Liver (tissue), 9 donors: ENCODE measurements around the gene LEKR1. TPM values are rescaled to one million over a fixed set of nuclear protein-coding genes. Genes with fewer than 3 reads are reported as not detected.
A peak's percentile ranks its signal among the peaks of the same experiment; 100 is the strongest.

ENCODE experiments used
- DNase-seq: peaks from one replicate; pipeline ENCODE4 v3.0.0-alpha.2; 2017; ENCODE audit warnings: low spot score
- H3K27ac ChIP-seq, 2 donors: one replicate each; pipeline ENCODE4 v1.7.0; 2013; ENCODE audit warnings: inconsistent platforms in 2 of 2, low read length in 2 of 2, control low read depth in 1 of 2, low read depth in 1 of 2, mild to moderate bottlenecking in 1 of 2
- H3K27me3 ChIP-seq, 4 donors: one replicate each; pipeline versions ENCODE4 v1.6.1 to v1.7.0; 2013; ENCODE audit warnings: low read length in 3 of 4, inconsistent platforms in 1 of 4, mild to moderate bottlenecking in 1 of 4, moderate library complexity in 1 of 4; ENCODE audit not compliant: control insufficient read depth in 4 of 4, insufficient read depth in 4 of 4
- H3K36me3 ChIP-seq, 4 donors: one replicate each; pipeline versions ENCODE4 v1.6.1 to v1.7.0; 2013; ENCODE audit warnings: low read length in 3 of 4, mild to moderate bottlenecking in 3 of 4, low read depth in 1 of 4, moderate library complexity in 1 of 4; ENCODE audit not compliant: control insufficient read depth in 4 of 4, insufficient read depth in 3 of 4
- H3K4me1 ChIP-seq, 4 donors: one replicate each; pipeline versions ENCODE4 v1.6.1 to v1.7.0; 2013; ENCODE audit warnings: low read length in 3 of 4, mild to moderate bottlenecking in 3 of 4, moderate library complexity in 1 of 4; ENCODE audit not compliant: control insufficient read depth in 4 of 4, insufficient read depth in 4 of 4
- H3K4me3 ChIP-seq, 3 donors: one replicate each; pipeline versions ENCODE4 v1.6.1 to v1.7.0; 2013; ENCODE audit warnings: low read length in 3 of 3, control low read depth in 1 of 3, low read depth in 1 of 3, mild to moderate bottlenecking in 1 of 3
- H3K9ac ChIP-seq, 2 donors: one replicate each; pipeline ENCODE4 v1.7.0; 2013; ENCODE audit warnings: low read length in 2 of 2, mild to moderate bottlenecking in 2 of 2, moderate library complexity in 2 of 2, control low read depth in 1 of 2, low read depth in 1 of 2
- H3K9me3 ChIP-seq, 4 donors: one replicate each; pipeline versions ENCODE4 v1.6.1 to v1.7.0; 2013; ENCODE audit warnings: low read length in 3 of 4; ENCODE audit not compliant: control insufficient read depth in 4 of 4
- EGR1 ChIP-seq, 2 donors: IDR thresholded peaks; 2 replicates each; pipeline ENCODE4 v1.6.1; 2016 to 2018; ENCODE audit warnings: antibody characterized with exemption in 2 of 2, low read depth in 2 of 2
- FOXA1 ChIP-seq: IDR thresholded peaks from 2 replicates; pipeline ENCODE4 v1.6.1; 2016; ENCODE audit warnings: antibody characterized with exemption
- FOXA2 ChIP-seq: IDR thresholded peaks from 2 replicates; pipeline ENCODE4 v1.6.1; 2016; ENCODE audit warnings: antibody characterized with exemption
- GABPA ChIP-seq, 2 donors: IDR thresholded peaks in 1 of 2; conservative IDR thresholded peaks in 1 of 2; 2 replicates each; pipeline ENCODE4 v1.6.1; 2016; ENCODE audit warnings: antibody characterized with exemption in 2 of 2, mild to moderate bottlenecking in 1 of 2, moderate library complexity in 1 of 2
- HNF4A ChIP-seq, 2 donors: conservative IDR thresholded peaks; 2 replicates each; pipeline ENCODE4 v1.6.1; 2016; ENCODE audit warnings: antibody characterized with exemption in 2 of 2, mild to moderate bottlenecking in 2 of 2
- HNF4G ChIP-seq: IDR thresholded peaks from 2 replicates; pipeline ENCODE4 v1.6.1; 2016; ENCODE audit warnings: antibody characterized with exemption
- JUND ChIP-seq, 2 donors: IDR thresholded peaks; 2 replicates each; pipeline ENCODE4 v1.6.1; 2016; ENCODE audit warnings: antibody characterized with exemption in 2 of 2
- NR2F2 ChIP-seq: IDR thresholded peaks from 2 replicates; pipeline ENCODE4 v1.6.1; 2016; ENCODE audit warnings: antibody characterized with exemption
- RAD21 ChIP-seq, 2 donors: IDR thresholded peaks; 2 replicates each; pipeline ENCODE4 v1.6.1; 2016; ENCODE audit warnings: antibody characterized with exemption in 2 of 2, mild to moderate bottlenecking in 2 of 2
- RXRA ChIP-seq, 2 donors: IDR thresholded peaks; 2 replicates each; pipeline ENCODE4 v1.6.1; 2017 to 2018; ENCODE audit warnings: antibody characterized with exemption in 2 of 2, mild to moderate bottlenecking in 1 of 2
- SP1 ChIP-seq: IDR thresholded peaks from 2 replicates; pipeline ENCODE4 v1.6.1; 2018; ENCODE audit warnings: antibody characterized with exemption, mild to moderate bottlenecking
- TAF1 ChIP-seq: conservative IDR thresholded peaks from 2 replicates; pipeline ENCODE4 v1.6.1; 2016; ENCODE audit warnings: antibody characterized with exemption, mild to moderate bottlenecking
- YY1 ChIP-seq: IDR thresholded peaks from 2 replicates; pipeline ENCODE4 v1.6.1; 2016; ENCODE audit warnings: antibody characterized with exemption, mild to moderate bottlenecking
- WGBS: extraction: QIAGEN DNeasy Blood & Tissue Kit; methylation state at CpG from one replicate; pipeline ENCODE4 v1.1.7; 2013; 5-methylcytosine and 5-hydroxymethylcytosine counted together
- polyA plus RNA-seq, 2 donors: library from polyadenylated mRNA; stranded (reverse) in 1 of 2; unstranded in 1 of 2; fragments of 200-250 nt in 1 of 2; fragments of >200 nt in 1 of 2; fragmentation: Nextera tagmentation in 1 of 2; extraction: Ambion mirVana in 1 of 2; gene quantifications; one replicate each; pipeline versions ENCODE4 v1.2.1 to v1.2.3, GENCODE V29; 2013 to 2015
- total RNA-seq, 2 donors: library from RNA; depleted of rRNA; stranded (reverse); fragments of >200 nt; gene quantifications; one replicate each; pipeline ENCODE4 v1.2.3, GENCODE V29; 2014
- TF ChIP-seq, protein P1 (sequence below): IDR thresholded peaks from 2 replicates; pipeline ENCODE4 v1.6.1; 2016; ENCODE audit warnings: antibody characterized with exemption
- TF ChIP-seq, protein P2 (sequence below): fragments of 150-350 bp; IDR thresholded peaks from 2 replicates; pipeline ENCODE4 v1.5.1; 2017; ENCODE audit warnings: improper control_type of control experiment, low read depth, low read length; ENCODE audit not compliant: missing input control
- TF ChIP-seq, protein P3 (sequence below): IDR thresholded peaks from 2 replicates; pipeline ENCODE4 v1.6.1; 2016; ENCODE audit warnings: antibody characterized with exemption
- TF ChIP-seq, protein P4 (sequence below): IDR thresholded peaks from 2 replicates; pipeline ENCODE4 v1.6.1; 2016; ENCODE audit warnings: antibody characterized with exemption
- donor health status: healthy.
- donor health status: healthy.
- donor health status: healthy.
- donor health status: healthy.
- donor health status: healthy.

LEKR1 gene
- total and polyA plus RNA-seq, 4 donors: 0.19 to 0.72 (median 0.44) TPM

DNA sequence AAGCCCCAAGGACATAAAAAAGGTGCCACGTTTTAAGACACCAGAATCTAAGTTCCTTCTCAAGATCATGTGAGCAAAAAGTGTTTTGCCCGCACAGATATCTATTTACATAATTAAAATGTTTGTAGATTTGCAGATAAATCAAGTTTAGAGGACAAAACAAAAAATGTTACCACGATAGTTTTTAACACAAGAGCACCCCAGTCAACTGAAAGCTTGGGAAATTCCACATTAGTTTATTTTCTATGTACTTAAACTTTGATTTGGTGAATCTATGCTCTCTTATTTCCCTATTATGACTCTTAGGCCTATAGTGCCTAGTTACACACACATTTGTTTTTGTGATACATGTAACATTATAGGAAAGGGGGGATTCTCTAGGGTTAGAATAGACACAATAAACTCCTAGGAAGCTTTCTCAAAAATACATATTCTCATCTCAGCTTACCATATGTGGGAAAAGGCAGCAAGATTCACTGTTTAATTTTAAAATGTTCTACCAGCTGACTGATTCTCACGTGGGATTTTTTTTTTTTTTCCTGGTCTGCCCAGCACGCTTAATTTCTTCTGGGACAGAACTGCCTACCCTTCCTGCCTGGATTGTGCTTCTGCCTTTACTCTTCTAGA, 8.4 kb upstream of the LEKR1 start:
- peak overlapping the region; percentile 93 to 97 for H3K27ac ChIP-seq

DNA sequence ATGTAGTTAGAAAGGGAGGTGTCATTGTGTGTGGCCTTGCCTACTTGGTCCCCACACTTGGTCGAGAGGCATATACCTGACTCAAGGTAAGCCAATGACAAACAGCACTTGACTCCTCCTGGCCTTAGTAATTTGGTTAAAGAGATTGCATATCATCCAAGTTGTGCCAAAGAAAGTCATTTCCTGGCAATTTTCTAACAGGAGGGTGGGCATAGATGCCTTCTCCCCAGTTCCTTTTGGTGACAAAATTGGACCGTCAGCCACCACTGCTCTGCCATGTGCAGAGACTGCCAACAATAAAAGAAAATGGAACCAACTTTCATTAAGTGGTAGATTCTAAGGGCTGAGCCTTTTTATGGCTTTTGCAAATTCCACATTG, 7.9 kb upstream of the LEKR1 start:
- peaks cover 0 to 10% (median 3%) of the 10 kb centered on the region in 4 donors for H3K4me1 ChIP-seq
- H3K9me3 ChIP-seq: no peaks in the 10 kb centered on the region
- no peaks in the 10 kb centered on the region for H3K36me3 ChIP-seq
- TF ChIP-seq FOXA2 (no peak), YY1 (no peak), NR2F2 (no peak), JUND (IDR thresholded peaks at IDR 0.05) (no peak), TAF1 (no peak), HNF4G (no peak), GABPA (IDR thresholded peaks at IDR 0.05 in 1 of 2, conservative IDR thresholded peaks at IDR 0.05 in 1 of 2) (no peak), SP1 (no peak), RAD21 (IDR thresholded peaks at IDR 0.05) (no peak), RXRA (IDR thresholded peaks at IDR 0.05) (no peak), EGR1 (IDR thresholded peaks at IDR 0.05; ENCODE audit: low read depth in 2 of 2) (no peak), HNF4A (conservative IDR thresholded peaks at IDR 0.05) (no peak), FOXA1 (no peak)
- TF ChIP-seq, protein P1, sequence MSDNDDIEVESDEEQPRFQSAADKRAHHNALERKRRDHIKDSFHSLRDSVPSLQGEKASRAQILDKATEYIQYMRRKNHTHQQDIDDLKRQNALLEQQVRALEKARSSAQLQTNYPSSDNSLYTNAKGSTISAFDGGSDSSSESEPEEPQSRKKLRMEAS: no peak
- TF ChIP-seq, protein P2, sequence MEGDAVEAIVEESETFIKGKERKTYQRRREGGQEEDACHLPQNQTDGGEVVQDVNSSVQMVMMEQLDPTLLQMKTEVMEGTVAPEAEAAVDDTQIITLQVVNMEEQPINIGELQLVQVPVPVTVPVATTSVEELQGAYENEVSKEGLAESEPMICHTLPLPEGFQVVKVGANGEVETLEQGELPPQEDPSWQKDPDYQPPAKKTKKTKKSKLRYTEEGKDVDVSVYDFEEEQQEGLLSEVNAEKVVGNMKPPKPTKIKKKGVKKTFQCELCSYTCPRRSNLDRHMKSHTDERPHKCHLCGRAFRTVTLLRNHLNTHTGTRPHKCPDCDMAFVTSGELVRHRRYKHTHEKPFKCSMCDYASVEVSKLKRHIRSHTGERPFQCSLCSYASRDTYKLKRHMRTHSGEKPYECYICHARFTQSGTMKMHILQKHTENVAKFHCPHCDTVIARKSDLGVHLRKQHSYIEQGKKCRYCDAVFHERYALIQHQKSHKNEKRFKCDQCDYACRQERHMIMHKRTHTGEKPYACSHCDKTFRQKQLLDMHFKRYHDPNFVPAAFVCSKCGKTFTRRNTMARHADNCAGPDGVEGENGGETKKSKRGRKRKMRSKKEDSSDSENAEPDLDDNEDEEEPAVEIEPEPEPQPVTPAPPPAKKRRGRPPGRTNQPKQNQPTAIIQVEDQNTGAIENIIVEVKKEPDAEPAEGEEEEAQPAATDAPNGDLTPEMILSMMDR: no peak
- TF ChIP-seq, protein P3, sequence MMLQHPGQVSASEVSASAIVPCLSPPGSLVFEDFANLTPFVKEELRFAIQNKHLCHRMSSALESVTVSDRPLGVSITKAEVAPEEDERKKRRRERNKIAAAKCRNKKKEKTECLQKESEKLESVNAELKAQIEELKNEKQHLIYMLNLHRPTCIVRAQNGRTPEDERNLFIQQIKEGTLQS: no peak
- TF ChIP-seq, protein P4, sequence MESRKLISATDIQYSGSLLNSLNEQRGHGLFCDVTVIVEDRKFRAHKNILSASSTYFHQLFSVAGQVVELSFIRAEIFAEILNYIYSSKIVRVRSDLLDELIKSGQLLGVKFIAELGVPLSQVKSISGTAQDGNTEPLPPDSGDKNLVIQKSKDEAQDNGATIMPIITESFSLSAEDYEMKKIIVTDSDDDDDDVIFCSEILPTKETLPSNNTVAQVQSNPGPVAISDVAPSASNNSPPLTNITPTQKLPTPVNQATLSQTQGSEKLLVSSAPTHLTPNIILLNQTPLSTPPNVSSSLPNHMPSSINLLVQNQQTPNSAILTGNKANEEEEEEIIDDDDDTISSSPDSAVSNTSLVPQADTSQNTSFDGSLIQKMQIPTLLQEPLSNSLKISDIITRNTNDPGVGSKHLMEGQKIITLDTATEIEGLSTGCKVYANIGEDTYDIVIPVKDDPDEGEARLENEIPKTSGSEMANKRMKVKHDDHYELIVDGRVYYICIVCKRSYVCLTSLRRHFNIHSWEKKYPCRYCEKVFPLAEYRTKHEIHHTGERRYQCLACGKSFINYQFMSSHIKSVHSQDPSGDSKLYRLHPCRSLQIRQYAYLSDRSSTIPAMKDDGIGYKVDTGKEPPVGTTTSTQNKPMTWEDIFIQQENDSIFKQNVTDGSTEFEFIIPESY: no peak
- peak overlapping the region in 1 of 2 donors; percentile 87 for H3K9ac ChIP-seq
- H3K27me3 ChIP-seq: no peaks in the 10 kb centered on the region
- peak overlapping the region; percentile 93 to 97 for H3K27ac ChIP-seq
- DNase-seq: no peak
- WGBS: 92% methylated on average over 2 of the region's 2 CpGs
- H3K4me3 ChIP-seq: no peak overlapping the region

More for the DNA sequence above, 8.4 kb upstream of the LEKR1 start:
- H3K4me3 ChIP-seq: peak overlapping the region; percentile 51 to 75 (median 52)
- peaks cover 3 to 15% (median 3%) of the 10 kb centered on the region in 4 donors for H3K4me1 ChIP-seq
- no peaks in the 10 kb centered on the region for H3K9me3 ChIP-seq
- no peak for DNase-seq
- H3K27me3 ChIP-seq: no peaks in the 10 kb centered on the region
- 42% methylated on average over 5 of the region's 5 CpGs for WGBS
- no peak for TF ChIP-seq SP1
- TF ChIP-seq, protein P4: no peak
- TF ChIP-seq GABPA (IDR thresholded peaks at IDR 0.05 in 1 of 2, conservative IDR thresholded peaks at IDR 0.05 in 1 of 2): no peak
- TF ChIP-seq JUND (IDR thresholded peaks at IDR 0.05): no peak
- TF ChIP-seq EGR1 (IDR thresholded peaks at IDR 0.05; ENCODE audit: low read depth in 2 of 2): no peak
- no peak for TF ChIP-seq YY1
- peak overlapping the region; percentile 9 to 87 for H3K9ac ChIP-seq
- H3K36me3 ChIP-seq: no peaks in the 10 kb centered on the region
